ENCODE results near the gene AMIGO1. TPM values are rescaled to one million over a fixed set of nuclear protein-coding genes. Genes with fewer than 3 reads are reported as not detected.

Gene AMIGO1
- total RNA-seq, 1 donor from 2014 or later, result 19.4 TPM

- peak overlapping the region; percentile 84 for H3K4me3 ChIP-seq
- no peaks in the 10 kb centered on the region for H3K36me3 ChIP-seq
- H3K9me3 ChIP-seq (replicated peaks), result no peaks in the 10 kb centered on the region
- intact Hi-C loops (cut with micrococcal nuclease), result no loop called here
- H3K4me1 ChIP-seq, result peaks cover 37% of the 10 kb centered on the region
- peak overlapping the region; percentile 91 for H3K27ac ChIP-seq (replicated peaks)
- no peak for TF ChIP-seq CTCF (IDR thresholded peaks at IDR 0.05; ENCODE audit: borderline replicate concordance)
- DNase-seq, result no peak
- peaks cover 76% of the 10 kb centered on the region for H3K27me3 ChIP-seq (ENCODE audit: low read depth)
These were observed 42.2 kb downstream of the AMIGO1 start for GRCh38 chr1:109467301-109467777.

- TF ChIP-seq CTCF (IDR thresholded peaks at IDR 0.05; ENCODE audit: borderline replicate concordance), result peak; percentile 15
- Histone ChIP-seq H3K9me3 (replicated peaks) (no peaks in the 10 kb centered on the region), H3K27ac (replicated peaks) (peak within 1 kb of the TSS; percentile 91), H3K36me3 (no peaks in the 10 kb centered on the region), H3K4me3 (peak within 1 kb of the TSS; percentile 84), H3K4me1 (peaks cover 35% of the 10 kb centered on the region), H3K27me3 (ENCODE audit: low read depth) (peaks cover 78% of the 10 kb centered on the region)
- peak; percentile 64 for DNase-seq
- intact Hi-C loops (cut with micrococcal nuclease), result no loop called here
These were observed 42.9 kb downstream of the AMIGO1 start, which contains the start of gene SYPL2 for GRCh38 chr1:109466452-109467300. Gene SYPL2 (plus strand): TSS chr1:109466546. CDS start chr1:109466844, 298 bp downstream.

GRCh38 chr1:109466125-109466451 lies 43.4 kb downstream of the AMIGO1 start:
- intact Hi-C loops (cut with micrococcal nuclease), result no loop called here
- TF ChIP-seq CTCF (IDR thresholded peaks at IDR 0.05; ENCODE audit: borderline replicate concordance), result no peak
- Histone ChIP-seq H3K4me3 (peak overlapping the region; percentile 84), H3K36me3 (no peaks in the 10 kb centered on the region), H3K27me3 (ENCODE audit: low read depth) (peaks cover 84% of the 10 kb centered on the region), H3K4me1 (peaks cover 35% of the 10 kb centered on the region), H3K9me3 (replicated peaks) (no peaks in the 10 kb centered on the region), H3K27ac (replicated peaks) (peak overlapping the region; percentile 91)
- no peak for DNase-seq

- no peak for DNase-seq
- no peak overlapping the region for H3K4me3 ChIP-seq
- no peak overlapping the region for H3K27ac ChIP-seq (replicated peaks)
- no peaks in the 10 kb centered on the region for H3K36me3 ChIP-seq
- H3K4me1 ChIP-seq, result no peaks in the 10 kb centered on the region
- H3K27me3 ChIP-seq (ENCODE audit: low read depth), result peaks cover 43% of the 10 kb centered on the region
- intact Hi-C loops (cut with micrococcal nuclease), result no loop called here
- TF ChIP-seq CTCF (IDR thresholded peaks at IDR 0.05; ENCODE audit: borderline replicate concordance), result no peak
- H3K9me3 ChIP-seq (replicated peaks), result peaks cover 12% of the 10 kb centered on the region
These were observed 51.7 kb downstream of the AMIGO1 start for GRCh38 chr1:109457819-109458218.

- no peaks in the 10 kb centered on the region for H3K36me3 ChIP-seq
- no peak overlapping the region for H3K4me3 ChIP-seq
- peaks cover 33% of the 10 kb centered on the region for H3K27me3 ChIP-seq (ENCODE audit: low read depth)
- H3K4me1 ChIP-seq, result no peaks in the 10 kb centered on the region
- DNase-seq, result no peak
- intact Hi-C loops (cut with micrococcal nuclease), result no loop called here
- TF ChIP-seq CTCF (IDR thresholded peaks at IDR 0.05; ENCODE audit: borderline replicate concordance), result no peak
- H3K27ac ChIP-seq (replicated peaks), result no peak overlapping the region
- peaks cover 12% of the 10 kb centered on the region for H3K9me3 ChIP-seq (replicated peaks)
These were observed 54.9 kb downstream of the AMIGO1 start for GRCh38 chr1:109454497-109455133.

Other genes starting within 250 kb of the AMIGO1 start
- 0.80 TPM for gene PSRC1, start 226.6 kb downstream of the AMIGO1 start, total RNA-seq
- gene MYBPHL, start 202.7 kb downstream of the AMIGO1 start, total RNA-seq, result 0.22 TPM
- 146 TPM for gene SORT1, start 111.8 kb downstream of the AMIGO1 start, total RNA-seq
- gene PSMA5, start 83.3 kb downstream of the AMIGO1 start, total RNA-seq, result 49.9 TPM
- gene SYPL2, start 43.2 kb downstream of the AMIGO1 start, total RNA-seq, result 25.3 TPM
- gene ATXN7L2, start 25.8 kb downstream of the AMIGO1 start, total RNA-seq, result 2.1 TPM
- 4.6 TPM for gene CYB561D1, start 15.6 kb downstream of the AMIGO1 start, total RNA-seq
- gene GPR61, start 30.1 kb upstream of the AMIGO1 start, total RNA-seq, result 0.08 TPM
- gene GNAI3, start 38.9 kb upstream of the AMIGO1 start, total RNA-seq, result 2.0 TPM
- not detected for gene GNAT2, start 109.9 kb upstream of the AMIGO1 start, total RNA-seq
- 12.9 TPM for gene AMPD2, start 110.1 kb upstream of the AMIGO1 start, total RNA-seq
- gene GSTM4, start 146.4 kb upstream of the AMIGO1 start, total RNA-seq, result 36.8 TPM
- 67.3 TPM for gene GSTM2, start 158.3 kb upstream of the AMIGO1 start, total RNA-seq
- gene GSTM1, start 178.1 kb upstream of the AMIGO1 start, total RNA-seq, result not detected
- gene GSTM5, start 202.5 kb upstream of the AMIGO1 start, total RNA-seq, result 2.4 TPM
- 93.7 TPM for gene GSTM3, start 231.3 kb upstream of the AMIGO1 start, total RNA-seq

Measured in left ventricle myocardium inferior (tissue), 1 donor.